Measurements from ENCODE around the gene OSBPL6. TPM values are rescaled to one million over a fixed set of nuclear protein-coding genes. Genes with fewer than 3 reads are reported as not detected.

Gene OSBPL6
- total and polyA plus RNA-seq, 2 experiments from 2014 or later, result 0.60 to 1.8 TPM

DNA sequence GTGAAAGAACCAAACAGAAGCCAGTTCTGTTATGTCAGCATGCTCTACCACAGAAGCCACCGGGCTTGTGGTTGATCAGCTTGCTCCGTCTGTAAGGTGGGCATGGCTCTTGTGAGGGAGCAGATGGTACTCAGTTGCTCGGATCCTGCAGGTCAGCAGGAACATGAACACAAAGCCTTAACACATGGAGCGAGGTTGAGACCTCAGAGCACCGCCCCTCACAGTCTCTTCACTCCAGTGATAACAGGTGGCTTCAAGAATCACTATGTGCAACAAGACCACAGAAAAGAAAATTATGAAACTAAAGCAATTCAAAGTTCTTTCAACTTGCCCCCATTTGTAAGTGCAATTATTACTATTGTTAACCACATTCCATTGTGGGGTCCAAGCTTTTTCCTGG is 72.1 kb downstream of the OSBPL6 start:
- no peaks in the 10 kb centered on the region for H3K9me3 ChIP-seq (ENCODE audit: low read depth)
- no peaks in the 10 kb centered on the region for H3K27me3 ChIP-seq
- H3K4me1 ChIP-seq (ENCODE audit: low read depth), result no peaks in the 10 kb centered on the region
- TF ChIP-seq, protein P1, sequence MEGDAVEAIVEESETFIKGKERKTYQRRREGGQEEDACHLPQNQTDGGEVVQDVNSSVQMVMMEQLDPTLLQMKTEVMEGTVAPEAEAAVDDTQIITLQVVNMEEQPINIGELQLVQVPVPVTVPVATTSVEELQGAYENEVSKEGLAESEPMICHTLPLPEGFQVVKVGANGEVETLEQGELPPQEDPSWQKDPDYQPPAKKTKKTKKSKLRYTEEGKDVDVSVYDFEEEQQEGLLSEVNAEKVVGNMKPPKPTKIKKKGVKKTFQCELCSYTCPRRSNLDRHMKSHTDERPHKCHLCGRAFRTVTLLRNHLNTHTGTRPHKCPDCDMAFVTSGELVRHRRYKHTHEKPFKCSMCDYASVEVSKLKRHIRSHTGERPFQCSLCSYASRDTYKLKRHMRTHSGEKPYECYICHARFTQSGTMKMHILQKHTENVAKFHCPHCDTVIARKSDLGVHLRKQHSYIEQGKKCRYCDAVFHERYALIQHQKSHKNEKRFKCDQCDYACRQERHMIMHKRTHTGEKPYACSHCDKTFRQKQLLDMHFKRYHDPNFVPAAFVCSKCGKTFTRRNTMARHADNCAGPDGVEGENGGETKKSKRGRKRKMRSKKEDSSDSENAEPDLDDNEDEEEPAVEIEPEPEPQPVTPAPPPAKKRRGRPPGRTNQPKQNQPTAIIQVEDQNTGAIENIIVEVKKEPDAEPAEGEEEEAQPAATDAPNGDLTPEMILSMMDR (IDR thresholded peaks at IDR 0.05; ENCODE audit: low read depth, low read length), result no peak
- H3K27ac ChIP-seq, result no peak overlapping the region
- no peaks in the 10 kb centered on the region for H3K36me3 ChIP-seq
- no peak overlapping the region for H3K4me3 ChIP-seq
- no peak for DNase-seq (ENCODE audit: low read depth in 1 of 2, low spot score in 1 of 2)

GRCh38 chr2:178267660-178268059 is 73.3 kb downstream of the OSBPL6 start:
- no peaks in the 10 kb centered on the region for H3K36me3 ChIP-seq
- no peaks in the 10 kb centered on the region for H3K9me3 ChIP-seq (ENCODE audit: low read depth)
- no peaks in the 10 kb centered on the region for H3K4me1 ChIP-seq (ENCODE audit: low read depth)
- no peaks in the 10 kb centered on the region for H3K27me3 ChIP-seq
- H3K4me3 ChIP-seq, result no peak overlapping the region
- TF ChIP-seq, protein P1 (IDR thresholded peaks at IDR 0.05; ENCODE audit: low read depth, low read length), result no peak
- no peak for DNase-seq (ENCODE audit: low read depth in 1 of 2, low spot score in 1 of 2)
- H3K27ac ChIP-seq, result no peak overlapping the region

DNA sequence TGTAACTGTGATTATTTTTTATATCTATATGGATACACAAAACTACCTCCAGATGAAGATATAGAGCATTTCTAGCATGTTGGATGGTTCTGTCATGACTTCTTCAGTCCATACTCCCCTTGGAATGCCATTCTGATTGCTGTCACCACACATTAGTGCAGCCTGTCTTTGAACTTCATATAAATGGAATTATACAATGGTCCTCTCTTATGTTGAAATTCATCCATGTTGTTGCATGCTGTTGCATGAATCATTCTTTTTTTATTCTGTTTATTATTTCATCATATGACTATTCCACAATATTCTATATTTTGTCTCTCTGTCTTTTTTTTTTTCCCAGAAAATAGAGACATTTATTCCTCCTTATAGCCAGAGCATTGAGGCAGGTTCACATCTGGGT is 74.1 kb downstream of the OSBPL6 start:
- H3K27me3 ChIP-seq, result no peaks in the 10 kb centered on the region
- TF ChIP-seq, protein P1 (IDR thresholded peaks at IDR 0.05; ENCODE audit: low read depth, low read length), result no peak
- no peaks in the 10 kb centered on the region for H3K4me1 ChIP-seq (ENCODE audit: low read depth)
- no peak overlapping the region for H3K4me3 ChIP-seq
- H3K27ac ChIP-seq, result no peak overlapping the region
- H3K9me3 ChIP-seq (ENCODE audit: low read depth), result no peaks in the 10 kb centered on the region
- DNase-seq (ENCODE audit: low read depth in 1 of 2, low spot score in 1 of 2), result no peak
- H3K36me3 ChIP-seq, result no peaks in the 10 kb centered on the region

GRCh38 chr2:178269438-178270224 is 75.3 kb downstream of the OSBPL6 start:
- H3K9me3 ChIP-seq (ENCODE audit: low read depth), result no peaks in the 10 kb centered on the region
- no peaks in the 10 kb centered on the region for H3K27me3 ChIP-seq
- no peaks in the 10 kb centered on the region for H3K36me3 ChIP-seq
- H3K4me1 ChIP-seq (ENCODE audit: low read depth), result no peaks in the 10 kb centered on the region
- no peak overlapping the region for H3K4me3 ChIP-seq
- DNase-seq (ENCODE audit: low read depth in 1 of 2, low spot score in 1 of 2), result no peak
- H3K27ac ChIP-seq, result no peak overlapping the region
- TF ChIP-seq, protein P1 (IDR thresholded peaks at IDR 0.05; ENCODE audit: low read depth, low read length), result no peak

- TF ChIP-seq, protein P1 (IDR thresholded peaks at IDR 0.05; ENCODE audit: low read depth, low read length), result no peak
- Histone ChIP-seq H3K27ac (no peak overlapping the region), H3K27me3 (no peaks in the 10 kb centered on the region), H3K4me1 (ENCODE audit: low read depth) (no peaks in the 10 kb centered on the region), H3K4me3 (no peak overlapping the region), H3K9me3 (ENCODE audit: low read depth) (no peaks in the 10 kb centered on the region), H3K36me3 (no peaks in the 10 kb centered on the region)
- no peak for DNase-seq (ENCODE audit: low read depth in 1 of 2, low spot score in 1 of 2)
Observed at GRCh38 chr2:178270338-178270737, 76.0 kb downstream of the OSBPL6 start.

Data from cardiac muscle cell (in vitro differentiated cells and primary cell).